DMS53 treated with DMSO at 0.1 percent for 48 hours (cell line): Measurements from ENCODE around the gene FBXO2.

Experiments used
- DNase-seq: peaks from one replicate; lab custom pipeline; 2025; ENCODE audit not compliant: unreplicated experiment; lab: John Stamatoyannopoulos, UW

Gene FBXO2, protein sequence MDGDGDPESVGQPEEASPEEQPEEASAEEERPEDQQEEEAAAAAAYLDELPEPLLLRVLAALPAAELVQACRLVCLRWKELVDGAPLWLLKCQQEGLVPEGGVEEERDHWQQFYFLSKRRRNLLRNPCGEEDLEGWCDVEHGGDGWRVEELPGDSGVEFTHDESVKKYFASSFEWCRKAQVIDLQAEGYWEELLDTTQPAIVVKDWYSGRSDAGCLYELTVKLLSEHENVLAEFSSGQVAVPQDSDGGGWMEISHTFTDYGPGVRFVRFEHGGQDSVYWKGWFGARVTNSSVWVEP

GRCh38 chr1:11654137-11654938 is at the start of gene FBXO2, which contains the start of gene FBXO44:
FBXO2 (minus strand) TSS chr1:11654429; CDS start chr1:11654340, 89 bp downstream.
FBXO44 (plus strand) TSS chr1:11654877; CDS start chr1:11655836, 959 bp downstream.
- DNase-seq: no peak

DNA sequence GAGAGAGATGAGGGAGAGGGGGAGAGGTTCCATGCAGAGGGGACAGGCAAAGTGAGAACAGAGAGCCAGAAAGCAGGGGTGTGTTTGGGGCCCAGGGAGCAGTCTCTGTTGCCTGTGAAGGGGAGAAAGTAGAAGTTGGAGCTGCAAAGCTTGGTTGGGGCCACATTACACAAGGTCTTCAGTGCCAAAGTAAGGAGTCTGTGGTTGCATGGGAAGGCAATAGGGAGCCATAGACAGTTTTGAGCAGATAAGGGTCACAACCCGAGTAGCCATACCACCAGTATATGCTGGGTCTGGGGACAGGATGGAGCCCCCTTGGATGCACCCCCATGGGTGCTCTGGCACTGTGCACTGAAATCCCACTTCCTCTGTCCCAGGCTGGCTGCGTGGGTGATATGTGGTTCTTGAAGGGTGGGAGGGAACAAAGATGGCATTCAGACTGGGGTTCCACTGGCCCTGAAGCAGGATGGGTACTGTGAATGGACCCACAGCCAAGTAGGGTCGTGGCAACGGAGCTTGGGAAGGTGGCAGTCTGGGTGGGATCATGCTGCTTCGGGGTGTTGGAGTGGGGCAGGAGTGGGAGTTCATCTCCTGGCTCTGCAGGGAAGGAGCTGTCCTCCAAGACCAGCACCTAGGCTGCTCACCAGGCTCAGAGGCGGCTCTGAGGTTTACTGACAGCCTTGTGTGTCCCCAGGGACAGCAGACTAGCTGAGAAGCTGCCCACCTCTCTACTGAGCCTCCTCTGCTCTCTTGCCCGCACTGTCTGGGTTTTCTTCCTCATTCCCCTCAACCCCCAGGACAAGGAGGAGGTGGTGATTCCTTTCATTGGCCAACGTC is 49.3 kb upstream of the FBXO2 start:
- DNase-seq: no peak

DNA sequence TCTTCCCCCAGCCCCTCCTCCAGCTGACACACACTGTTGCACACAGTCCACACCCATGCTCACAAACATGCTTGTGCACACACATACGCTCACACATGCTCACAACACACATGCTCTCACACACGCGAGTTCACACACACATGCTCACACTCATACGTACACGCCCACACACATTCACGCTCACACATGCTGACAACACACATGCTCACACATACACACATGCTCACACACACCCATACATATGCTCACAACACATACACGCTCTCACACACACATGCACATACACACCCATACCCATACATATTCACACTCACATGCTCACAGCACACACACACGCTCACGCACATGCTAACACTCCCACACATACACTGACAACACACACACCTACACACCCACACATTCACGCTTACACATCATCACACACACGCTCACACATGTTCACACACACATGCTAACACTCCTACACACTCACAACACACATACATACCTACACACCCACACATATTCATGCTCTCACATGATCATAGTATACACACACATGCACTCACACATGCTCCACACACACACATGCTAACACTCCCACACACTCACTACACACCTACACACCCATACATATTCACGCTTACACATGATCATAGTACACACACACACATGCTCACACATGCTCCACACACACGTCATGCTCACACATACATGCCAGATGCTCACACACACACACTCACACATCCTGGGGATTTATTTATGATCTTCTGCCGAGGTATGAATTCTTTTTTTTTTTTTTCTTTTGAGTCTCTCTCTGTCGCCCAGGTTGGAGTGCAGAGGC is 48.0 kb upstream of the FBXO2 start:
- DNase-seq: no peak

DNA sequence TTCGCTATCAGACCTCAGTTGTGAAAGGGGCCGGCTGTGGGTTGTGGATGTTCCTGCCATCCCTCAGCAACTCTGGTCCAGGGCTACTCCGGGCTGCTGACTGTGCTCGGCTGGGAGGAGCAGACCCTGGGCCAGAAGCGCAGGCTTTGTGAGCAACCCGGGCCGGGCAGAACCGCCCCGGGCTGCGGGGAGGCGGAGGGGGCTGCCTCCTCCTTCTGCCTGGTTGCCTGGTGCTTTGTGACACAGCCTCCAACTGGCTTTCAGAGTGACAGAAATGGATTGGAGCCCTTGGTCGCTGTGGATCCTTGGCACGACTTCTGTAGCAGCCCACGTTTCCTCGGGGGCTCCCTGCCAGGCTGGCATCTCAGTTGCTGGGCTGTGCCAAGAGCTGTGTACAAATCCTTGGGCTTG is 47.3 kb upstream of the FBXO2 start:
- no peak for DNase-seq

DNA sequence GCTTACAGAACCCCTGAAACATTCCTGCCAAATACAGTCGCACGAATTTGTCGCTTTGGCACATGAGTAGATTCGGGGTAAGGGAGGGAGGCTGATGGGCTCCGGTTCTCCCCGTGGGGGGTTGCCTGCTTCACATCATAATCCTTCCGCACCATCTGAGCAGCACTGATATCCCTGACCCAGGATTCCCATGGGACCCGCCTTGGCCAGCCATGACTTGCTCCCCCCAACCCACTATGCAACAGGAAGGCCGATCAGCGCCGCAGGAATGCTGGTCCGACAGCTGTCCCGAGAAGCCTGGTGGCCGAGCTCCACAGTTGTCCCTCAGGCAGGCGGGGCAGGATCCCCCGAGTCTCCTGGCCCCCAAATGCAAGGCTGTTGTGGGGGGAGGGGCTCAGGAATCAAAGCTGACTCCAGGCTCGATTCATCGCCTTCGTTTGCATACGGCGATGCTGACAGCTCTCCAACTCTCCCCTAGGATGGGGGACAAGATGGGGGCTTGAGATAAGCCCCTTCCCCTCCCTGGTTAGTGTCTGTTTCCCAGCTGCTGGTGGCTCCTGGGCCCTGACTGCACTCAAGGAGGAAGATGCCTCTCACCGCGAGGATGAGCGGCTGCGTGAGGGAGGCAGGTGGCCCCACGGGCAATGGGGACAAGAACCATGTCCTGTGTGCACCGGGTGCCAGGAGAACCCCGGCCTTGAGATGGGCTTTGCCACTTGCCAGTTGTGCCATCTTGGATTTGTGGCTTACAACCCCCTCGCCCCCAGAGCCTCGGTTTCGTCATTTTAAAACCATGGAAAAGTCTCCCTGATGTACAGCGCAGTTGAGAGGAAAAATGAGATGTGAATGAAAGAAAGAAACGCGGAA is 46.6 kb upstream of the FBXO2 start:
- DNase-seq: no peak

- DNase-seq: no peak
Observed at GRCh38 chr1:11697893-11698210, 43.6 kb upstream of the FBXO2 start.

- no peak for DNase-seq
Observed at GRCh38 chr1:11697188-11697892, 43.1 kb upstream of the FBXO2 start.

GRCh38 chr1:11695861-11696260 is 41.6 kb upstream of the FBXO2 start:
- no peak for DNase-seq

DNA sequence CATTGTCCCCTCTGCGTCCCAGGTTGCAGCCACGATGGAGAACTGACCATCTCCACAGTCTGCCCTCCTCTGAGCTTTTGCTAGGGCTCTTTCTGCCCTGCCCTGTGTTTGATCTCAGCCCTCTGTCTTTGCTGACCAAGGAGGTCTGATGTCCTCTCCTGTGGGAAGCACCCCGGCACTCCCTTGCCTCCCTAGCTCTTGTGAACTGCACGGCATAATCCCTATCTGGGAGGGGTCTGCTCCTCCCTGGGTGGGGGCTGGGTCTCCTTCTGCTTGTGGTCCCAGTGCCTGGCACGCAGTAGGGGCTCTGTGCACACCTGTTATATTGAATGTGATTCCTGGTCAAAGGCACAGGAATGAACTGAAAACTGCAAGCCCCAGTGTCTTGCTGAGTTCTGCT is 39.7 kb upstream of the FBXO2 start:
- DNase-seq: no peak

GRCh38 chr1:11693024-11693590 is 38.9 kb upstream of the FBXO2 start:
- no peak for DNase-seq

- no peak for DNase-seq
Observed at GRCh38 chr1:11691928-11692711, 37.9 kb upstream of the FBXO2 start.

- no peak for DNase-seq
Observed at GRCh38 chr1:11691302-11691914, 37.2 kb upstream of the FBXO2 start, which contains the start of gene DRAXIN. DRAXIN (plus strand) TSS chr1:11691710; CDS start chr1:11706259, 14,549 bp downstream.

DNA sequence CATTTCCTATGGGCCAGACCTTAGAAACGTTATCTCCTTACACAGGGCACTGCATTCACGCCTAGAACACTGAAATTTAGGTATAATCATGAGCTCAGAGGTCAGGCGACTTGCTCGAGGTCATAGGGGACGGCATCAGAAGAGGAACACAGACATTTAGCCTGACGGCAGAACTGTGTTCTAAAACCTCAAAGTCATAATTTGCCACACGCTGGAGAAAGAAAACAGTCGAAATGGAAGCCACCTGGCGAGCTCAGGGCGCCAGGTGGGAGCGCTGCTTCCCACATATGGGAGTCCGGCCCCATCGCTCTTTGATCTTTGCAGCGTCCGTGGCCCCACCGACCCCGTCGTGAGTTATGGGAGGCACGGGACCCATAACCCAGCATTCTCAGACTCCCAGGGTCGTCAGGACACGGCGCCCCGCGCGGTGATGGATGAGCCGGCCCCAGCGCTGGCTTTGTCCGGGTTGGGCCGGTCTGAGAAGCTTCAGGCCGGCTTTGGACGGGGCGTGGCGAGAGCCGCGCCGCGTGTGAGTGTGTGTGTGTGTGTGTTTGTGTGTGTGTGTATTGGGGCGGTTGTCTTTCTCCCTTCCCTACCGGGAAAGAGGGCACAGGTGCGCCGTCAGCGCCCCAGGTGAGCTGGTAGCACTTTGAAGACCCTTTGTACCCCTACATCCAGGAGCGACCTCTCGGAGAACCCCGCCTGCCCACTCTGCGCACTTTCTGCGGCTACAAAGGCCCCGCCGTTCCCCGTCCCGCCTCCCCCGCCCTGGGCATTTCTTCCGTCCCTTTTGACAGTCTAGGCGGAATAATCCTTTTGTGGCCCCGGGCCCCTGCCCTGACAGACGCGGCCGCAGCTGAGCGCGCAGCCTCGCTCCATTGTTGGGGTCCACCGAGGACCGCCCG is 36.4 kb upstream of the FBXO2 start:
- peak; percentile 20 for DNase-seq

DNA sequence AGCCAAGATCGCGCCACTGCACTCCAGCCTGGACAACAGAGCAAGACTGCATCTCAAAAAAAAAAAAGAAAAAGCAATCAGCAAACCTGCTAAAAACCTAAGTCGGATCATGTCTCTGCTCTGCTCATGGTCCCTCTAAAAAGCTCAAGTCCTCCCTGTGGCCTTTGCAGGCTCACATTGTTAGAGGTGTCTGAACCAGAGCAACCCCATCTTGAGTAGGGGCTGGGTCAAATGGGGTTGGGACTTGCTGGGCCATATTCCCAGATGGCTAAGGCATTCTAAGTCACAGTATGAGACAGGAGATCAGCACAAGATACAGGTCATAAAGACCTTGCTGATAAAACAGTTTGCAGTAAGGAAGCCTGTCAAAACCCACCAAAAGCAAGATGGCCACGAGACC is 34.3 kb upstream of the FBXO2 start:
- no peak for DNase-seq

DNA sequence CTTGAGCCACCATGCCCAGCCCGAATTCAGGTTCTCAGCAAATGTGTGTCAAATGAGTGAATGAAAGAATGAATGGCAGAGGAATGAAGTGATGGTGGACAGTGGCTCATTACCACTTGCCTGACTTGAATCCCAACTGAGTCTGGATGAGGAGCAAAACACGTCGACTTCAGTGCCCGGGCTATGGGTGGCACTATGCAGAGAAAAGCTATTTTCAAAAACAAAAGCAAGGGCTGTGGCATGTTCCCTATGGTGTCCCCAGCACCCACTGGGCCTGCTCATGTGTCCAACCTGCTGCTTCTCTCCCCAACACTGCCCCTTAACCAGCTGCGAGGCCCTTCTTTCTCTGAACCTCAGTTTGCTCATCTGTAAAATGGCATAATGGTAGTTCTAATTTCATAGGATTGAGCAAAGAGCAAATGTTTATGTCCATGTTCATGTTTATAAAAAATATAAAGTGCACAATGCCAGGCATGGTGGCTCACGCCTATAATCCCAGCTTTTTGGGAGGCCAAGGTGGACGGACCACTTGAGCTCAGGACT is 31.1 kb upstream of the FBXO2 start:
- DNase-seq: no peak

DNA sequence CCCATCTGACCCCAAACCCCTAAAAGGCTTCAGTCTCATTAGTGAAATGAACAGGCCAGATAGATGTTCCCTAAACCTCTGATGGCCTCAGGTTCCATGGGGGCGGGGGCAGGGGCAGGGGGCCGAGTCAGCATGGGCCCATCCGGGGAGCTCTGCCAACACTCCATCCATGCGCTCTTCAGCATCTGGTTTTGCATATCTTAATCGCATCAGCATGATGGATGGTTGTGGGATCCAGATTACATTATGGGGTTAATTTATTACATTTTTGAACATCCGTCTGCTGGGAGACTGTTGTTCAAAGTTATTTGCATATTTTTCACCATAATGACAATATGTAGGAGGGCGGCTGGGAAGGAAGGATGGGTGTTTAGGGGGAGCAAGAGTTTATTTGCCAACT is 29.8 kb upstream of the FBXO2 start:
- no peak for DNase-seq
